COLO668 (cell line): Measurements from ENCODE around the gene HDAC6.
A peak's percentile ranks its signal among the peaks of the same experiment; 100 is the strongest.

ENCODE experiments used
- DNase-seq: peaks from one replicate; lab custom pipeline; 2025; ENCODE audit not compliant: unreplicated experiment; lab: John Stamatoyannopoulos, UW

Gene HDAC6

DNA sequence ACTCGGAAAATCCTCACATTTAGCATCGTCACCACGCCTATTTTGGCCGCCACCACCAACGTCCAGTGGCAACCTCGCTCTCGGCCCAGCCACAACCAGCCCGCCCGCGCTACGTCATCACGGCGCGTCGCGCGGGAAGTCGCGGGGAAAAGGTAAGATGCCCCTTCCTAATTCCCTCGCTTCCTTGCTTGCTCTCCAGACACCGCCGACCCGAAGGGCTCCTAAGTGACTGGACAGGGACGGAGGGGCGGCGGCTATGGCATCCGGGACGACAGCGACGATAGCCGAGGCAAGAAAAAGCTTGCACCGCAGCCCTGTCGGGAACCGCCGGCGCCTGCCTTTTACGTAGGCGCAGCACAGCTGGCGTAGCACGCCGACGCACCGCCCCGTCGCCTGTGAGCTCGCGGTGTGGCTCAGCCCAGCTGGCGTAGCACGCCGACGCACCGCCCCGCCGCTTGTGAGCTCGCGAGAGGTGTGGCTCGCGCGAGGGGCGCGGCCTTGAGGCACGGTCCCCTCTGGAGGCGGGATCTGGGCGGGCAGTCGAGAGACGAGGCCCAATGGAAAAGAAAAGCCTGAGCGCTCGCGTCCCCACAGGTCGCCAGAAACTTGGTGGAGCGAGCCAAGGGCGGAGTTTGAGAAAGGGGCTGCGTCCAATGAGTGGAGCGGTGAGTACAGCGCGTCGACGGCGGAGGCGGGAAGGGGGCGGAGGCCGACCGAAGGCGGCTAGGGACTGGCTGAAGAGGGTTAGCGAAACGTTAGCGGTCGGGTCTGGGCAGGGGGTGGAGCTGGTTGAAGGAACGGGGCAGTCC, at the start of gene HDAC6:
Gene HDAC6, plus strand, starts transcription at position 788 of the 809 bp plus-strand sequence. CDS start 626 bp downstream, outside the sequence.
- DNase-seq = peak; percentile 98

DNA sequence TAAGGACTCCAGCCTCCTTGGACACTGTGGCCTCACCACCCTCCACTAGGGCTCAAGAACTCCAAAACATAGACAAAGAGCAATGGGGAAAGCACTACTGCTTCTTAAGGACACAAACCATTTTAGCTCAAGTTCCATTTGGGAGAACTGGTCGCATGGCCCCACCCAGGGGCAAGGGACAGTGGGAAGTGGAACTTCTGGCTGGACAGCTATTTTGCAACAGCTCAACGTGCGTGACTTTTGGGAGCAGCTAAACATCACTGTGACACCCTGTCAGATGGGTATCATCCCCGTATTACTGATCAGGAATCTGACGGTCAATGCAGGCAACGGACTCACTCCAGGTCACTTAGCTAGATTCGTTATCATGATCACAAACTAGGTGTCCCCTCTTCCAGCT, 49.4 kb upstream of the HDAC6 start:
- DNase-seq = no peak

DNA sequence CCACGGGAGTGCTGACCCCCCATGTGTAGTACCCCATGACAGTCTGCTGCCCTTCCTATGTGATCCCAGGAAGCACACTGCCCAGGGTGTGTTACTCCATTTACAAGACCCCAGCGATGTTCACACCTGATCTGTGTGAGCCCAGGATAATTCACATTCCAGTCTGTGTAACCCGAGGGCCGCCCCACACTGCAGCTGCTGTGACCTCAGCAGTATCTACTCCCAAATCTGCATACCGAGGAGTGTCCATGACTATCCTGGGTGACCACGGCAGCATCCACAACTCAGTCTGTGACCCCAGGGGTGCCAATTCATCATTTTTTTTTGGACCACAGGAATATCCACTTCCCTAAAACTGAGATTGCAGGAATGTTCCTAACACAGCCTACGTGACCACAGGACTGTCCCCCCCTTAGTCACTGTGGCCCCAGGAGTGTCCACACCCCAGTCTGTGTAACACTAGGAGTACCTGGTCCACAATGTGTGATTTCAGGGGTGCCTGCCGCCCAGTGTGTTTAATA, 48.1 kb upstream of the HDAC6 start:
- DNase-seq = no peak

DNA sequence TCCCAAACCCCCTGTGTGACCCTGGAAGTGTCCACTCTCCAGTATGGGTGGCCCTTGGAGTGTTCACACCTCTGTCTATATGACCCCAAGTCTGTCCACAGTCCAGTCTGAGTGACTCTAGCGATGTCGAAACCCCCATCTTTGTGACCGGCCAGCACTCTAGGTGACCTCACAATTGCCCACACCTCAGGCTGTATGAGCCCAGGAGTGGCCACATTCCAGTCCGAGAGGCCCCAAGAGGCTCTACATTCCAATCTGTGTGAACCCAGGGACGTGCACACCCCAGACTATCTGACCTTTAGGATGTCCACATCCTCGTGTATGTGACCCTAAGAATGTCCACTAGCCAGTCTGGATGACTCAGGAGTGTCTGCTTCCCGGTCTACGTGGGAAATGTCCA, 47.6 kb upstream of the HDAC6 start:
- DNase-seq = no peak

DNA sequence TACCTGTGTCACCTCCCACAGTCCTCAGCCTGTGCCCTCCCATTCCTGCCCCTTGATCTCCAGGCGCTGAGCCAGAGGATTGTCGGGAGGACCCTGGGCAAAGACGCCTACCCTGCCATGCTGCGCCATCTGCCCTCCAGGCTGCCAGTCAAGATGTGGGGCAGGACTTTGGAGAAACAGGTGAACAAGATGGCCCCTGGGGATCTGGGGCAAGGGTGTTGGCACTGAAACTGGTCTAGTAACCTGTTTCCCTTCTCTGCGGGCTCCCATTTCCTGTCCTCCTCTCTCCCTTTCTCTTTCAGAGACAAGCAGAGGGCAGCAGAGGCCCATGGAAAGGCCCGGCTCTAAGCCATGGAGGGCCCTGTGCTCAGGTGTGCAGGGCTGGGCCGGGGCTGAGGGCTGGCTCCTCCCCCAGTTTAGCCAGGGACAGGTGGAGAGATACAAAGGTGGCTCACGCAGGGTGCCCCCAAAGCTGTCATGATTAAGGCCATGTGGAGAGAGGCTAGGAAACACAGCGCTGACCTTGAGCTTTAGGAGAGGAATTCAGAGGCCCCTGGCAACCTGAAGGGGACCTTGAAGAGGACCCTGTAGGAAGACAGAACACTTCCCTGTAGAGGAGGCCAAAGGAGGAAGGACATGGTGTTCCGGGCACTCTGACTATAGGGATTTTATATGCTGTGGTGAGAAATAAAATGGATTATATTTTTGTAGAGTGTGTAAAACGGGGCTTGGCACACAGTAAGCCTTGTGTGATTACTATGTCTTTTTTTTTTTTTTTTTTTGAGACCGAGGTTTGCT, 40.0 kb upstream of the HDAC6 start, which contains the start of gene GLOD5:
Gene GLOD5, plus strand, starts transcription at position 74 of the 798 bp plus-strand sequence. Its CDS starts 44 bp downstream, at position 118.
- peak; percentile 55 for DNase-seq

DNA sequence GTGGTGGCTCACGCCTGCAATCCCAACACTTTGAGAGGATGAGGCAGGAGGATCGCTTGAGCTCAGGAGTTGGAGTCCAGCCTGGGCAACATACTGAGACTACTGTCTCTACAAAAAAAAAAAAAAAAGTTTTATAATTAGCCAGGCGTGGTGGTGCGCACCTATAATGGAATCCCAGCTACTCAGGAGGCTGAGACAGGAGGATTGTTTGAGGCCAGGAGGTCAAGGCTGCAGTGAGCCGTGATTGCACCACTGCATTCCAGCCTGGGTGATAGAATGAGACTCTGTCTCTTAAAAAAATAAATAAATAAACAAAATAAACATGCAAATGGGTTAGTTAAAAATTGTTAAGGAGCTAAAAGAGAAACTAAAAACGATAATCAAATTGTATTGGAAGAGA, 32.6 kb upstream of the HDAC6 start:
- DNase-seq = no peak

DNA sequence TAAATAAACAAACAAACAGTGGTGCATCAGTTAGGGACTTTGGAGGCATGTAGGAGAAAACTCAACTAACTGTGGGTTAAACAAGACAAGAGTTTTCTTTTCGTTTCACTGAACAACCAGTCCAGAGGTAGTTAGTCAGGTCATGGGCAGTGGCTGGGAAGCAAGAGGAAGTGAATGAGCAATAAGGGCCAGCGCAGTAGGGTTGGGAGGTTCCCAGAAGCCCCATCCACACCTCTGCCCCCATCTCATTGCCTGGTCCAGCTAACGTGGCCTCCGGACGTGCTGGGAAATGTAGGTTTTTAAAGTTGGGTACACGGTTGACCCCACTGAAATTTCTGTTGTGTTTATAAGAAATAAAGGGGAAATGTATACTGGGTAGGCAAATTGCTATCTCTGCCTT, 31.6 kb upstream of the HDAC6 start:
- DNase-seq = no peak

DNA sequence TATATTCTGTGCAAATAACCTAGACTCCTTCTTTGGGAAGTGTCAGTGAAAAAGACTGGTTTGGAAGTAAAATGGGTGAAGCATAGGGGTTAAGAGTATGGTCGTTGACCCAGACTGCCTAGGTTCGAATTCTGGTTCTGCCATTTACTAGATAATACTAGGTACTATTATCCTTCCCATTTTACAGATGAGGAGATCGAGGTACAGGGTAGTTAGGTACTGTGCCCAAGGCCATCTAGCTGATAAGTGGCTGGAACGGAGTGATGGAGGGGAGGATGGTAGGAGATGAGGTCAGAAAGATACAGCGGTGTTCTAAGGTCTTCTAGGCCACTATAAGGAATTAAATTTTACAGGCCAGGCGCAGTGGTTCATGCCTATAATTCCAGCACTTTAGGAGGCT, 29.3 kb upstream of the HDAC6 start:
- DNase-seq = no peak

DNA sequence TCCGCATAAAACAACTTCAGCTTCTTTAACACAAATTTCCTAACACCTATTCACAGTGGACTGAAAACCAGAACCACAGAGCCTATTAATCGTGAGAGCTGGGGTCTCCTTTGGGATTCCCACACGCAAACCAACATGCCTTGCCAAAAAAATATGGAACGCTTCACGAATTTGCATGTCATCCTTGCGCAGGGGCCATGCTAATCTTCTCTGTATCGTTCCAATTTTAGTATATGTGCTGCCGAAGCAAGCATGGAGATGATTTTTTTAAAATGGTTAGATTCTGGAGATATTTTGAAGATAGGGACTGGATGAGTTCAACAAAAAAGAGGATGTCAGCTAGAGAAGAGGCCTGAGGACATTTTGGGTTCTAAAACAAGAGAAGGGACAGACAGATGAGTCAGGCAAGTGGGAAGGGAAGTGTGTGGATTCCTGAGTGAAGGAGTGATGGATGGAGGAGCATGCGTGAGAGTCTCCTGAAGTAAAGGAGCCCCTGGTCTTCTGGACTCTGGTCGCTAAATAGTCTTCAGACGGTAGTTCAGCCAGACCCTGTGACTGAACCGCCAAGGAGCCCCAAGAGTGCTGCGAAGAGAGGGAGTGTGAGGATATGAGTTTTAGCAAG, 24.9 kb upstream of the HDAC6 start:
- DNase-seq = no peak

DNA sequence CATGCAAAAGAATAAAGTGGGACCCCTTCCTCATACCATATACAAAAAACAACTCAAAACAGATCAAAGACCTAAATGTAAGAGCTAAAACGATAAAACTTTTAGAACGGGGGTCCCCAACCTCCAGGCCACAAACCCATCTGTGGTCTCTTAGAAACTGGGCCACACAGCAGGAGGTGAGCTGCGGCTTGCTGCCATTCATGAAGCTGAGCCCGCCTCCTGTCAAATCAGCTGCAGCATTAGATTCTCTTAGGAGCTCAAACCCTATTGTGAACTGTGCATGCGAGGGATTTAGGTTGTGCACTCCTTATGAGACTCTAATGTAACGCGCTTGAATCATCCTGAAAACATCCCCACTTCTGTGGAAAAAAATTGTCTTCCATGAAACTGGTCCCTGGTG, 22.5 kb upstream of the HDAC6 start:
- DNase-seq = no peak

DNA sequence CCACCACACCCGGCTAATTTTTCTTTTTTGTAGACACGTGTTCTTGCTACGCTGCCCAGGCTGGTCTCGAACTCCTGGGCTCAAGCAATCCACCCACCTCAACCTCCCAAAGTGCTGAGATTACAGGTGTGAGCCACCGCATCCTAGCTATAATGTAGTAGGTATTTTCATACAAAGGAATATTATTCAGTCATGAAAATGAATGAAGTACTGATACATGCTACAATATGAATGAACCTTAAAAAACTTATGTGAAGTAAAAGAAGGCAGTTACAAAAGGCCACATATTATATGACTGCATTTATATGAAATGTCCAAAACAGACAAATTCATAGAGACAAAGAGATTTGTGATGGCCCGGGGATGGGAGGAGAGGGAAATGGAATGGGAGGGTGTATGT, 20.2 kb upstream of the HDAC6 start:
- no peak for DNase-seq

DNA sequence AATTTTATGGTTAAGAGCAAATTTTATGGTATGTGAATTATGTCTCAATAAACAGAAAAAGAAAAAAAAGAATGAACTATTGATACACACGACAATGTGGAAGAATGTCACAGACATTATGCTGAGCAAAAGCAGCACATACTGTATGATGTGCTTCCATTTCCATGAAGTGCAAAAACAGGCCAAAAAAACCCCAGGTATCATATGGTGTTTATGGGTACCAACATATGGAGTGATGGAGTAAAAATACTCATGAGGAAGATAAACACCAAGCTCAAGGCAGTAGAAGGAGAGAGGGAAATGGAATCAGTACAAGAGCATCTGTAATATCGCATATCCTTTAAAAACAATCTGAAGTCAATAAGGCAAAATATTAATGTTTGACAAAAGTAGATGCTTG, 19.7 kb upstream of the HDAC6 start:
- DNase-seq = no peak

DNA sequence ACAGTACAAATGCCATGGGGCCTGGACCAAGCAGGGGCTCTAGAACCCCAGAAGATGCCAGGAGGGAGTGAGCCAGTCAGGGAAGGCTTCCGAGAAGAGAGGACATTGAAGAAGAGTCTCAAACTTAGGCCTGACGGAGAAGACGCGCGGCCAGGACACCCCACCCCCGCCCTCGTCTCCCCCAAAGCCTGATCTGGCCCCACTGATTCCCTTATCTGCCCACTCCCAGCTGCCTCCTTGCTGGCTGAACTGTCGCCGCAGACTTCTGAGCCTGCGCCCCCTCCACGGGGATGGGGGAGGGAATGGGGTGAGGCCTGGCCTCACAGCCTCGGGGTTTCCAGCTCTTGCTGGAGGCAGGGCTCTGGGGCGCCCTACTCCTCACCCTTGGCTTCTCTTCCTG, 19.1 kb upstream of the HDAC6 start:
- no peak for DNase-seq

DNA sequence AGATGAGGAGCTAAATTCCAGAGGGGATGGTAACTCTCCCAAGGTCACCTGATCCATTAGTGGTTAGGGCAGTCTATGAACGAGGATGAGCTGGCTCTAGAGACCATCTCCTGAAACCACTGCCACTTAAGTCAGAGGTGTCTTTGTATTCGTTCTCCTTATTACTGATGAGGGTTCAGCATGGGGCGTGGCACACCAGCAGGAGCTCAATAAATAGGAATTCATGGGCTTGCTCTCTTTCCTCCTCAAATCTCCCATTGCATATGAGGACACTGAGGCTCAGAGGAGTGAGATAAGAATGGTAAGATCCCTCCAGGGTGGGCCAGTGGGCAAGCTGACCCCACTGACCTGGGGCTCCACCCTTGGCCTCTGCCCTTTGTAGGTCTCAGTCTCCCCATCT, 17.1 kb upstream of the HDAC6 start:
- no peak for DNase-seq

DNA sequence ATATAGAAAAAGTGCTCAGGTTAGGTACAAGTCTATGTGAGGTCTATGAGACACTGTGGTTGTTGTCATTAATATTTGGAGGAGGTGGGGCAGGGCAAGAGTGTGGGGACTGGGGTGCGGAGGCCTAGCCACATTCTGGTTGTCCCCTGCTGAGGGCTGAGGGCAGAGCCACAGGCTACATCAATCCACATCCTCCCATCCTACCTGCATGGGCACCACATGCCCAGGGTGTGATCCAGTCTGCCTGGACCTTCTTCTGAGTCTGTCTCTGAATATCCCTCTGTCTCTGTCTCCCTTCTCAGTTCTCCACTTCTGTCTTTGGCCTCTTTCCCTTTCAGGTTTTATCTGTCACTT, 16.7 kb upstream of the HDAC6 start:
- DNase-seq = no peak

DNA sequence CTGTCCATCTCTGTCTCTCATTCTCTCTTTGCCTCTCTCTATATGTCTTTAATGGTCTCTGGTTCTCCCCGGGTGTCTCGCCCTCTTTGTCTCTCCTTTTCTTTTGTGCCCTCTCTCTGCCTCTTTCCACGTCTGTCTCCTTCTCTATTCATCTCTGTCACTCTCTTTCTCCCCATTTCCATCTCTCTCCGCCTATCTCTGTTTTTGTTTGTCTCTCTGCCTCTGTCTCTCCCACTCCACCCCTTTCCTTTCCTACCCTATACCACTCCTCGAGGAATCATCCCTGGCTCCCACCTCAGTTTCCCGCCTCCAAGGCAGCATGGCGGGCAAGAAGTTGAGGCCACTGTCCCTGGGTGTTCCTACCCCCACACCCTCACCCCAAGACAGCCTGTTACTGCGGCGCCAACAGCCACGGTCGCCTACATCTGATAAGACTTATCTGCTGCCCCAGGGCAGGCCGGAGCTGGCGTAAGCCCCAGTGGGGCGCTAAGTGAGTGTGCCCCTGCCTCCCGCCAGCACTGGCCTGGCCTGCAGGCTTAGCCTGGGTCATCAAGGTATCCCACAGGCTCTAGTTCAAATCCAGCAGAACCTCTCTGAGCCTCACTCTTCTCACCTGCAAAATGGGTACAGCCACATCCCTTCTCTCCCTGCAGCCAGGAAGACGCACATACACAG, 16.2 kb upstream of the HDAC6 start:
- DNase-seq = no peak

DNA sequence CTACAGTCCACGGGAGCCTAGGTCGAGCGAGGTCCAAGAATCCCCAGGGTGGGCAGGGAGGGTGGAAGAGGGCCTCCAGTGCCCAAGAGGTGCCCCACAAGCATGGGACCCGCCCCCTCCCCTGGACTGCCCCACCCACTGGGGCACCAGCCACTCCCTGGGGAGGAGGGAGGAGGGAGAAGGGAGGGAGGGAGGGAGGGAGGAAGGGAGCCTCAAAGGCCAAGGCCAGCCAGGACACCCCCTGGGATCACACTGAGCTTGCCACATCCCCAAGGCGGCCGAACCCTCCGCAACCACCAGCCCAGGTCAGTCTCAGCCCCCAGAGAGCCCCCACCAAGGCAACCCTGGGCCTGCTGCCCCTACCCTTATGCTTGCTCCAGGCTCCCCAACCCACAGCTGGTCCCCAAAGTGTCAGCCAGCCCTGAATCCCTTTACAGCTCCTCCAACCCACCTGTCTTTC, 15.5 kb upstream of the HDAC6 start, which contains the start of gene GATA1:
Gene GATA1, plus strand, starts transcription at position 250 of the 460 bp plus-strand sequence. CDS start 4,520 bp downstream, outside the sequence.
- no peak for DNase-seq

DNA sequence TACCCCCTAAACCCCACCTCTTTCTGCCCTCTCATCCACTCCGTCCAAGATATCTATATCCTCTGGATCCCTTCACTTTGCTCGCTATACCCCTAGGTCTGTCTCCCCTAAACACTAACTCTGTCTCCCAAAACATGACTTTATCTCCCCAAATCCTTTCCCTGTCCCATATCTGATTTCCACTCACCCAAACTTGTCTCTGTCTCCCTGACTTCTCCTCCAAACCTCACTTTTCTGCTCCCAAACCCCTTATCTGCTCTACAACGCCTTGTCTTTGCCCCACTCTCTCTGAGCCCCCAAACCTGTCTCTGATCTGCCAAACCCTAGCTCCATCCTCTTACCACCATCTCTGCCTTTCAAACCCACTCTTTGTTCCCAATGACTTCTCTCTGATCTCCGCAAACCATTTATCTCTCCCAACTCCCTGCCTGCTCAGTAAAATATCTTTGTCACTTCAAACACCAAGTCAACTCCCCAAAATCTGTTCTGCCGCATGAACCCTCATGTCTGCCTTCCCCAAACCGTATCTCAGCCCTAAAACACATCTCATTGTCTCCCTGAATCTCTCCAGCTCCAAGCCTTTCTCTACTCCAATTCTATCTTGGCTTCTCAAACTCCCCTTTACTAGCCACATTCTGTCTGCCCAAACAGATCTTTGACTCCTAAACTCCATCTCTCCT, 14.9 kb upstream of the HDAC6 start:
- no peak for DNase-seq

DNA sequence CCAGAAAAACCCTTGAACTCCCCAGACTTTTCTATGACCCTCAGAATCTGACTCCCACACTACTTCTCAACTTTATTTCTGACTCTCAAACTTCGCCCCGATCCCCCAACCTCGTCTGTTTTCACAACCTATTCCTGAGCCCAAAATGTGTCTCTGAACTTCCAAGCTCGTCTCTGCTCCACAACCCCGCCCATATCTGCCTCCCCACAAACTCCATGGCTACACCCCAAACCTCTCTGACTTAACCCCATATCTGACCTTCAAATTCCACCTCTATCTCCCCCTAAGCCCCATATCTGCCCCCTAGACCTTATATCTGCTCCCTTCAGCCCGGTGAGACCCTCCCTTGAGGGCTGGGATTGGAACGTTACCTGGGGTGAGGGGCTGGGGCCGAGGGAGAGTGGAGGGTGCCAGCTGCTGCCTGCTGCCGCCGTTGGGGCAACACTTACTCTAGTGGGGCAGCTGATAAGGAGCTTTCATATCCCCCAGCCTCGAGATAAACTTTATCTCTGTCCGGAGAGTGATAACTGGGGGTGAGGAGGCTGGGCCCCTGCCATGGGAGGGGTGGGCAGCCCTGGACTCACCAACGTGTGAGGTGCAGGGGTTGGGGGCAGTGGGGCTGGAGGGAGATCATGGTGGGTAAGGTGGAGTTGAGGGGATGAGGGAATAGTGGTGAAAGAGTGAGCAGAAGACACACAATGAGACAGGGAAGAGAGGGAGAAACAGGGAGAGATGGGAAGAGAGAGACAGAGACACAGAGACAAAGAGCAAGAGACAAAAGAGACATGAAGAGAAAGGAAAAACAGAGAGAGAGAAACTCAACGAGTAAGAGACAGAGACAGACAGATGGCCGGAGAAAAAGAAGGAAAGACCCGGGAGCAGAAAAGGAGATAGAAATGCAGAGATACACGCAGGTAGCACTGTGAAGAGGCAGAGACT, 14.1 kb upstream of the HDAC6 start:
- DNase-seq = no peak
